Gastrocnemius medialis (tissue), 4 donors: ENCODE data around the gene STBD1. TPM values are rescaled to one million over a fixed set of nuclear protein-coding genes. Genes with fewer than 3 reads are reported as not detected.

Experiments used
- ATAC-seq, 2 donors: fragments of 150-250 bp; one replicate each; pipeline ENCODE4 v1.9.1; 2016
- DNase-seq, 2 donors: peaks; one replicate each; pipeline ENCODE4 v3.0.0-alpha.2; 2019
- H3K27ac ChIP-seq, 4 donors: fragments of 200-600 bp; sonication (generic); 1 replicate in 1 of 4; 2 replicates in 3 of 4; pipeline ENCODE4 v1.5.1; 2016 to 2018; ENCODE audit warnings: mild to moderate bottlenecking in 2 of 4, moderate library complexity in 1 of 4
- H3K27me3 ChIP-seq, 3 donors: fragments of 200-600 bp; sonication (generic) in 2 of 3; 1 replicate in 1 of 3; 2 replicates in 2 of 3; pipeline versions ENCODE4 v1.5.1 to v1.6.0; 2016 to 2019; ENCODE audit warnings: mild to moderate bottlenecking in 1 of 3, moderate library complexity in 1 of 3
- H3K36me3 ChIP-seq, 2 donors: fragments of 200-600 bp; sonication (generic) in 1 of 2; one replicate each; pipeline ENCODE4 v1.5.1; 2017 to 2018
- H3K4me1 ChIP-seq, 2 donors: fragments of 200-600 bp; sonication (generic) in 1 of 2; one replicate each; pipeline ENCODE4 v1.5.1; 2016 to 2017; ENCODE audit warnings: mild to moderate bottlenecking in 2 of 2
- H3K4me3 ChIP-seq, 4 donors: fragments of 200-600 bp; sonication (generic) in 3 of 4; 1 replicate in 1 of 4; 2 replicates in 3 of 4; pipeline ENCODE4 v1.5.1; 2016 to 2019; ENCODE audit warnings: mild to moderate bottlenecking in 2 of 4
- H3K9me3 ChIP-seq, 3 donors: fragments of 200-600 bp; sonication (generic) in 2 of 3; 1 replicate in 1 of 3; 2 replicates in 2 of 3; pipeline ENCODE4 v1.5.1; 2016 to 2019
- POLR2A ChIP-seq, 2 donors: fragments of 450-650 bp; IDR thresholded peaks; one replicate each; pipeline ENCODE4 v1.6.1; 2017; ENCODE audit warnings: antibody characterized with exemption in 2 of 2, mild to moderate bottlenecking in 2 of 2, moderate library complexity in 2 of 2
- in situ Hi-C, 4 donors: fragments of 200-750 bp; cut with MboI; loops; one replicate each; pipeline versions ENCODE4 v1.15.0 to v1.8.0; 2017; ENCODE audit warnings: low sequenced_read_pairs in 4 of 4
- intact Hi-C: fragments of 100-400 bp; cut with DNase I; formaldehyde crosslinking; loops from one replicate; pipeline ENCODE4 v1.15.1; 2023; ENCODE audit warnings: low total_unique reads
- total RNA-seq, 4 donors: library from RNA; depleted of rRNA; stranded (reverse); fragments of >200 nt; gene quantifications; one replicate each; pipeline versions ENCODE4 v1.1.0 to v1.2.3, GENCODE V29; 2016
- TF ChIP-seq, protein P1 (sequence below), 5 experiments: fragments of 450-650 bp in 3 of 5; fragments of 200-600 bp in 2 of 5; sonication (generic) in 2 of 5; IDR thresholded peaks in 4 of 5; conservative IDR thresholded peaks in 1 of 5; 1 replicate in 4 of 5; 2 replicates in 1 of 5; pipeline ENCODE4 v1.5.1; 2016 to 2019; ENCODE audit warnings: antibody characterized with exemption in 5 of 5, mild to moderate bottlenecking in 3 of 5, moderate library complexity in 3 of 5

Gene STBD1
- total RNA-seq, 4 donors from 2014 or later, result 17.9 to 57.5 (median 41.5) TPM

GRCh38 chr4:76292730-76293129 is 13.8 kb upstream of the STBD1 start:
- DNase-seq (no peak), ATAC-seq (no peak)
- no peak overlapping the region for H3K4me3 ChIP-seq
- no peaks in the 10 kb centered on the region for H3K27me3 ChIP-seq
- TF ChIP-seq, protein P1, sequence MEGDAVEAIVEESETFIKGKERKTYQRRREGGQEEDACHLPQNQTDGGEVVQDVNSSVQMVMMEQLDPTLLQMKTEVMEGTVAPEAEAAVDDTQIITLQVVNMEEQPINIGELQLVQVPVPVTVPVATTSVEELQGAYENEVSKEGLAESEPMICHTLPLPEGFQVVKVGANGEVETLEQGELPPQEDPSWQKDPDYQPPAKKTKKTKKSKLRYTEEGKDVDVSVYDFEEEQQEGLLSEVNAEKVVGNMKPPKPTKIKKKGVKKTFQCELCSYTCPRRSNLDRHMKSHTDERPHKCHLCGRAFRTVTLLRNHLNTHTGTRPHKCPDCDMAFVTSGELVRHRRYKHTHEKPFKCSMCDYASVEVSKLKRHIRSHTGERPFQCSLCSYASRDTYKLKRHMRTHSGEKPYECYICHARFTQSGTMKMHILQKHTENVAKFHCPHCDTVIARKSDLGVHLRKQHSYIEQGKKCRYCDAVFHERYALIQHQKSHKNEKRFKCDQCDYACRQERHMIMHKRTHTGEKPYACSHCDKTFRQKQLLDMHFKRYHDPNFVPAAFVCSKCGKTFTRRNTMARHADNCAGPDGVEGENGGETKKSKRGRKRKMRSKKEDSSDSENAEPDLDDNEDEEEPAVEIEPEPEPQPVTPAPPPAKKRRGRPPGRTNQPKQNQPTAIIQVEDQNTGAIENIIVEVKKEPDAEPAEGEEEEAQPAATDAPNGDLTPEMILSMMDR (IDR thresholded peaks at IDR 0.05 in 4 of 5, conservative IDR thresholded peaks at IDR 0.05 in 1 of 5), result no peak
- no peak for TF ChIP-seq POLR2A (IDR thresholded peaks at IDR 0.05)
- no peaks in the 10 kb centered on the region for H3K36me3 ChIP-seq
- H3K9me3 ChIP-seq, result no peaks in the 10 kb centered on the region
- peaks cover 0 to 12% of the 10 kb centered on the region in 2 donors for H3K4me1 ChIP-seq
- intact Hi-C loops, result no loop called here
- no peak overlapping the region for H3K27ac ChIP-seq
- in situ Hi-C loops, result loop anchor here in 1 of 4 donors (10.0 kb wide), 1 partner anchor 98 kb away; no protein-coding TSS in a partner anchor

- H3K4me3 ChIP-seq, result no peak overlapping the region
- no peaks in the 10 kb centered on the region for H3K36me3 ChIP-seq
- DNase-seq, result no peak
- no peaks in the 10 kb centered on the region for H3K9me3 ChIP-seq
- in situ Hi-C loops (loop anchor here in 1 of 4 donors (10.0 kb wide), 1 partner anchor 99 kb away; no protein-coding TSS in a partner anchor), intact Hi-C loops (no loop called here)
- TF ChIP-seq, protein P1 (IDR thresholded peaks at IDR 0.05 in 4 of 5, conservative IDR thresholded peaks at IDR 0.05 in 1 of 5), result no peak
- no peak for TF ChIP-seq POLR2A (IDR thresholded peaks at IDR 0.05)
- no peak for ATAC-seq
- H3K27me3 ChIP-seq, result no peaks in the 10 kb centered on the region
- peaks cover 0 to 12% of the 10 kb centered on the region in 2 donors for H3K4me1 ChIP-seq
- no peak overlapping the region for H3K27ac ChIP-seq
These were observed 12.8 kb upstream of the STBD1 start for GRCh38 chr4:76293772-76294171.

GRCh38 chr4:76296286-76296820 is 10.2 kb upstream of the STBD1 start:
- TF ChIP-seq, protein P1 (IDR thresholded peaks at IDR 0.05 in 4 of 5, conservative IDR thresholded peaks at IDR 0.05 in 1 of 5), result no peak
- TF ChIP-seq POLR2A (IDR thresholded peaks at IDR 0.05), result no peak
- in situ Hi-C loops (loop anchor here in 1 of 4 donors (10.0 kb wide), 1 partner anchor 102 kb away; no protein-coding TSS in a partner anchor), intact Hi-C loops (no loop called here)
- Histone ChIP-seq H3K36me3 (no peaks in the 10 kb centered on the region), H3K9me3 (no peaks in the 10 kb centered on the region), H3K4me1 (peaks cover 13 to 29% of the 10 kb centered on the region in 2 donors), H3K27me3 (no peaks in the 10 kb centered on the region), H3K27ac (peak overlapping the region in 1 of 4 donors; percentile 45), H3K4me3 (no peak overlapping the region)
- DNase-seq (no peak), ATAC-seq (no peak)

DNA sequence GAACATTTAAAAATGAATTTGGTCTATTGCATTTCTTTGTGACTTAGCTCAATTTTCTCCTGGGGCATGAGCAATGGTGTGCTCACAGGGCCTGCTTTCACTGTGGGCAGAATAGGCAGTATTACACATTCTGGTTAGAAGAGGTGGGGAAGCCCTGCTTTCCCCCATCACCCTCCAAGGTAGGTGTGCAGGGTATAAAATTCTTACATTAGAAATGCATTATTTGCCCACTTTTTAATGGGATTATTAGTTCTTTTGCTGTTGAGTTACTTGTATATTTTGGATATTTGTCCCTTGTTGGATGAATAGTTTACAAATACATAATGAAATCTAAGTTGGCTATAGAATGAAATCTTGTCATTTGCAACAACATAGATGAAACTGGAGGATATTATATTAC is 8.3 kb upstream of the STBD1 start:
- H3K9me3 ChIP-seq, result no peaks in the 10 kb centered on the region
- in situ Hi-C loops (loop anchor here in 1 of 4 donors (10.0 kb wide), 1 partner anchor 103 kb away; no protein-coding TSS in a partner anchor), intact Hi-C loops (no loop called here)
- no peaks in the 10 kb centered on the region for H3K36me3 ChIP-seq
- DNase-seq, result no peak
- no peak for ATAC-seq
- TF ChIP-seq, protein P1 (IDR thresholded peaks at IDR 0.05 in 4 of 5, conservative IDR thresholded peaks at IDR 0.05 in 1 of 5), result no peak
- no peak for TF ChIP-seq POLR2A (IDR thresholded peaks at IDR 0.05)
- no peaks in the 10 kb centered on the region for H3K27me3 ChIP-seq
- H3K4me3 ChIP-seq, result no peak overlapping the region
- H3K4me1 ChIP-seq, result peaks cover 26 to 43% of the 10 kb centered on the region in 2 donors
- peak overlapping the region in 1 of 4 donors; percentile 95 for H3K27ac ChIP-seq
